SK-N-SH treated with all-trans-retinoic acid at 6 μM for 48 hours (cell line): ENCODE measurements around the gene RUNX3.

Source experiments
- ARNTL ChIP-seq: fragments of 450-650 bp; formaldehyde crosslinking; IDR thresholded peaks from 2 replicates; pipeline ENCODE4 v1.5.0; 2020; ENCODE audit warnings: low read depth, mild to moderate bottlenecking, moderate library complexity, borderline replicate concordance
- ESRRG ChIP-seq: fragments of 250-450 bp; sonication (Bioruptor Pico); IDR thresholded peaks from 2 replicates; pipeline ENCODE4 v1.6.1; 2021; ENCODE audit warnings: mild to moderate bottlenecking
- GLIS3 ChIP-seq: fragments of 250-450 bp; sonication (Bioruptor Pico); IDR thresholded peaks from 2 replicates; pipeline ENCODE4 v1.5.0; 2020; ENCODE audit warnings: mild to moderate bottlenecking, moderate library complexity
- ISL1 ChIP-seq: fragments of 250-450 bp; sonication (Bioruptor Pico); IDR thresholded peaks from 2 replicates; pipeline ENCODE4 v2.1.2; 2022; ENCODE audit warnings: mild to moderate bottlenecking, moderate library complexity
- PPARA ChIP-seq: fragments of 250-450 bp; sonication (Bioruptor Pico); IDR thresholded peaks from 2 replicates; pipeline ENCODE4 v1.5.0; 2020; ENCODE audit warnings: mild to moderate bottlenecking, borderline replicate concordance
- SNAI2 ChIP-seq: fragments of 250-450 bp; sonication (Bioruptor Pico); IDR thresholded peaks from 2 replicates; pipeline ENCODE4 v1.5.0; 2020; ENCODE audit warnings: mild to moderate bottlenecking, moderate library complexity
- ZC3H10 ChIP-seq: fragments of 250-450 bp; sonication (Bioruptor Pico); IDR thresholded peaks from 2 replicates; pipeline ENCODE4 v1.5.1; 2021; ENCODE audit warnings: mild to moderate bottlenecking, moderate library complexity
- ZFP3 ChIP-seq: fragments of 250-450 bp; sonication (Bioruptor Pico); IDR thresholded peaks from 2 replicates; pipeline ENCODE4 v1.5.0; 2020; ENCODE audit warnings: mild to moderate bottlenecking, moderate library complexity
- ZFP30 ChIP-seq: fragments of 450-650 bp; formaldehyde crosslinking; IDR thresholded peaks from 2 replicates; pipeline ENCODE4 v1.5.0; 2022; ENCODE audit warnings: mild to moderate bottlenecking, moderate library complexity
- ZNF565 ChIP-seq: fragments of 450-650 bp; formaldehyde crosslinking; conservative IDR thresholded peaks from 2 replicates; pipeline ENCODE4 v1.5.0; 2020; ENCODE audit warnings: low read depth, mild to moderate bottlenecking, moderate library complexity
- TF ChIP-seq, protein P1 (sequence below): fragments of 250-450 bp; sonication (Bioruptor Pico); IDR thresholded peaks from 2 replicates; pipeline ENCODE4 v1.8.0; 2020; ENCODE audit warnings: mild to moderate bottlenecking, moderate library complexity, borderline replicate concordance
- TF ChIP-seq, protein P2 (sequence below): fragments of 250-450 bp; sonication (Bioruptor Pico); IDR thresholded peaks from 2 replicates; pipeline ENCODE4 v1.5.1; 2020; ENCODE audit warnings: low read depth, mild to moderate bottlenecking, moderate library complexity
- TF ChIP-seq, protein P3 (sequence below): fragments of 250-450 bp; sonication (Bioruptor Pico); IDR thresholded peaks from 2 replicates; pipeline ENCODE4 v1.5.1; 2021; ENCODE audit warnings: mild to moderate bottlenecking, moderate library complexity

DNA sequence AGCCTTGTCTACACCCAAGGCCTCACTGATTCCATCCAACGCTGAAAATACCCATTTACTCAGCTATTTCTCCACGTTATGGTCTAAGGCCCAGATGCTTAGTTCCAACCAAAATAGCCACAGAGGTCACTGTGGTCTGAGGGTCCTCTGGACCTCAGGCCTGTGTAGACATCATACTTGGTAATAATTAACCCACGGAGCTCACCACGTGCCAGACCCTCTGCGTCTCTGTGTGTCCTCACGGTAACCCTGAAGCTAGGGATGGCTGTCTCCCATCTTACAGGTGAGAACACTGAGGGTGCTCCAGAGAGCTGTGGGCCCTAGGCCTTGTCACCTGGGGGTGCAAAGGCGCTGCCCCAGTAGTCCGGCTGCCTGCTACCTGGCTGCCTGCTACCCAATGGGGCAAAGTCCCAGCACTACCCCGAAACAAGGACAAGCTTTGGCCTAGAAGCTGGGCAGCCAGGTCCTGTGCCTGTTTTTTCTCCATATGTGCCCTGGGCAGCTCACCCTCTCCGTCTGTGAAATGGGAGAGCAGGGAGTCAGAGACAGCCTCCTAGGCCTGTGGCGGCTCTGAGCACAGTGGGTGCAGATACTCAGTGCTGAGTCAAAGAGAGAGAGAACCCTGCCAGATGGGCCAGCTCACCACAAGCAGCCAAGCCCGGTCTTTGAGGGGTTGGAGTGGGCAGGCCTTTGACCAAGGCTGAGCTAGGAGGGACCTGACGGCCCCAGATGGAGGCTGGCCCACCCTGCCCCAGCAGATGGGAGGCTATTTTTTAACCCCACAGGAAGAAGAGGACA is 17.0 kb upstream of the RUNX3 start:
- TF ChIP-seq ZC3H10 (CRISPR knock-in tag) (no peak), ARNTL (no peak), ZFP3 (no peak), ZNF565 (CRISPR knock-in tag) (no peak), ISL1 (CRISPR knock-in tag) (no peak), ZFP30 (CRISPR knock-in tag) (no peak), GLIS3 (CRISPR knock-in tag) (no peak), ESRRG (CRISPR knock-in tag) (no peak), PPARA (CRISPR knock-in tag) (no peak), SNAI2 (CRISPR knock-in tag) (no peak)
- TF ChIP-seq, protein P1, sequence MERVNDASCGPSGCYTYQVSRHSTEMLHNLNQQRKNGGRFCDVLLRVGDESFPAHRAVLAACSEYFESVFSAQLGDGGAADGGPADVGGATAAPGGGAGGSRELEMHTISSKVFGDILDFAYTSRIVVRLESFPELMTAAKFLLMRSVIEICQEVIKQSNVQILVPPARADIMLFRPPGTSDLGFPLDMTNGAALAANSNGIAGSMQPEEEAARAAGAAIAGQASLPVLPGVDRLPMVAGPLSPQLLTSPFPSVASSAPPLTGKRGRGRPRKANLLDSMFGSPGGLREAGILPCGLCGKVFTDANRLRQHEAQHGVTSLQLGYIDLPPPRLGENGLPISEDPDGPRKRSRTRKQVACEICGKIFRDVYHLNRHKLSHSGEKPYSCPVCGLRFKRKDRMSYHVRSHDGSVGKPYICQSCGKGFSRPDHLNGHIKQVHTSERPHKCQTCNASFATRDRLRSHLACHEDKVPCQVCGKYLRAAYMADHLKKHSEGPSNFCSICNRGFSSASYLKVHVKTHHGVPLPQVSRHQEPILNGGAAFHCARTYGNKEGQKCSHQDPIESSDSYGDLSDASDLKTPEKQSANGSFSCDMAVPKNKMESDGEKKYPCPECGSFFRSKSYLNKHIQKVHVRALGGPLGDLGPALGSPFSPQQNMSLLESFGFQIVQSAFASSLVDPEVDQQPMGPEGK (CRISPR knock-in tag) = no peak
- TF ChIP-seq, protein P2, sequence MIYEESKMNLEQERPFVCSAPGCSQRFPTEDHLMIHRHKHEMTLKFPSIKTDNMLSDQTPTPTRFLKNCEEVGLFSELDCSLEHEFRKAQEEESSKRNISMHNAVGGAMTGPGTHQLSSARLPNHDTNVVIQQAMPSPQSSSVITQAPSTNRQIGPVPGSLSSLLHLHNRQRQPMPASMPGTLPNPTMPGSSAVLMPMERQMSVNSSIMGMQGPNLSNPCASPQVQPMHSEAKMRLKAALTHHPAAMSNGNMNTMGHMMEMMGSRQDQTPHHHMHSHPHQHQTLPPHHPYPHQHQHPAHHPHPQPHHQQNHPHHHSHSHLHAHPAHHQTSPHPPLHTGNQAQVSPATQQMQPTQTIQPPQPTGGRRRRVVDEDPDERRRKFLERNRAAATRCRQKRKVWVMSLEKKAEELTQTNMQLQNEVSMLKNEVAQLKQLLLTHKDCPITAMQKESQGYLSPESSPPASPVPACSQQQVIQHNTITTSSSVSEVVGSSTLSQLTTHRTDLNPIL (CRISPR knock-in tag) = no peak
- TF ChIP-seq, protein P3, sequence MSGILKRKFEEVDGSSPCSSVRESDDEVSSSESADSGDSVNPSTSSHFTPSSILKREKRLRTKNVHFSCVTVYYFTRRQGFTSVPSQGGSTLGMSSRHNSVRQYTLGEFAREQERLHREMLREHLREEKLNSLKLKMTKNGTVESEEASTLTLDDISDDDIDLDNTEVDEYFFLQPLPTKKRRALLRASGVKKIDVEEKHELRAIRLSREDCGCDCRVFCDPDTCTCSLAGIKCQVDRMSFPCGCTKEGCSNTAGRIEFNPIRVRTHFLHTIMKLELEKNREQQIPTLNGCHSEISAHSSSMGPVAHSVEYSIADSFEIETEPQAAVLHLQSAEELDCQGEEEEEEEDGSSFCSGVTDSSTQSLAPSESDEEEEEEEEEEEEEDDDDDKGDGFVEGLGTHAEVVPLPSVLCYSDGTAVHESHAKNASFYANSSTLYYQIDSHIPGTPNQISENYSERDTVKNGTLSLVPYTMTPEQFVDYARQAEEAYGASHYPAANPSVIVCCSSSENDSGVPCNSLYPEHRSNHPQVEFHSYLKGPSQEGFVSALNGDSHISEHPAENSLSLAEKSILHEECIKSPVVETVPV = no peak
